SK-N-SH treated with all-trans-retinoic acid at 6 μM for 48 hours (cell line): ENCODE measurements around the gene REPS2.

Experiments used
- ATAC-seq: fragments of 200-7000 bp; cut with Tn5 transposase; 3 replicates; pipeline ENCODE4 v1.9.1; 2020; ENCODE audit warnings: mild to moderate bottlenecking, moderate library complexity
- ARNTL ChIP-seq: fragments of 450-650 bp; formaldehyde crosslinking; IDR thresholded peaks from 2 replicates; pipeline ENCODE4 v1.5.0; 2020; ENCODE audit warnings: low read depth, mild to moderate bottlenecking, moderate library complexity, borderline replicate concordance
- BACH2 ChIP-seq: fragments of 250-450 bp; sonication (Bioruptor Pico); IDR thresholded peaks from 2 replicates; pipeline ENCODE4 v1.9.0; 2021; ENCODE audit warnings: mild to moderate bottlenecking, borderline replicate concordance
- CREB5 ChIP-seq: fragments of 250-450 bp; sonication (Bioruptor Pico); IDR thresholded peaks from 2 replicates; pipeline ENCODE4 v1.5.1; 2020; ENCODE audit warnings: low read depth, mild to moderate bottlenecking, moderate library complexity
- CSDC2 ChIP-seq: fragments of 250-450 bp; sonication (Bioruptor Pico); IDR thresholded peaks from 2 replicates; pipeline ENCODE4 v1.5.0; 2020; ENCODE audit warnings: mild to moderate bottlenecking, moderate library complexity
- ESRRG ChIP-seq: fragments of 250-450 bp; sonication (Bioruptor Pico); IDR thresholded peaks from 2 replicates; pipeline ENCODE4 v1.6.1; 2021; ENCODE audit warnings: mild to moderate bottlenecking
- GLIS3 ChIP-seq: fragments of 250-450 bp; sonication (Bioruptor Pico); IDR thresholded peaks from 2 replicates; pipeline ENCODE4 v1.5.0; 2020; ENCODE audit warnings: mild to moderate bottlenecking, moderate library complexity
- ISL1 ChIP-seq: fragments of 250-450 bp; sonication (Bioruptor Pico); IDR thresholded peaks from 2 replicates; pipeline ENCODE4 v2.1.2; 2022; ENCODE audit warnings: mild to moderate bottlenecking, moderate library complexity
- OSR1 ChIP-seq: fragments of 250-450 bp; sonication (Bioruptor Pico); IDR thresholded peaks from 2 replicates; pipeline ENCODE4 v1.8.0; 2022; ENCODE audit warnings: moderate library complexity, mild to moderate bottlenecking, inconsistent platforms
- PATZ1 ChIP-seq: fragments of 250-450 bp; sonication (Bioruptor Pico); IDR thresholded peaks from 2 replicates; pipeline ENCODE4 v1.8.0; 2020; ENCODE audit warnings: mild to moderate bottlenecking, moderate library complexity, borderline replicate concordance
- PPARA ChIP-seq: fragments of 250-450 bp; sonication (Bioruptor Pico); IDR thresholded peaks from 2 replicates; pipeline ENCODE4 v1.5.0; 2020; ENCODE audit warnings: mild to moderate bottlenecking, borderline replicate concordance
- RARB ChIP-seq: fragments of 250-450 bp; sonication (Bioruptor Pico); IDR thresholded peaks from 2 replicates; pipeline ENCODE4 v1.8.0; 2021; ENCODE audit warnings: mild to moderate bottlenecking, moderate library complexity
- SNAI2 ChIP-seq: fragments of 250-450 bp; sonication (Bioruptor Pico); IDR thresholded peaks from 2 replicates; pipeline ENCODE4 v1.5.0; 2020; ENCODE audit warnings: mild to moderate bottlenecking, moderate library complexity
- TOX ChIP-seq: fragments of 250-450 bp; sonication (Bioruptor Pico); IDR thresholded peaks from 2 replicates; pipeline ENCODE4 v1.8.0; 2021; ENCODE audit warnings: mild to moderate bottlenecking, moderate library complexity, borderline replicate concordance
- ZC3H10 ChIP-seq: fragments of 250-450 bp; sonication (Bioruptor Pico); IDR thresholded peaks from 2 replicates; pipeline ENCODE4 v1.5.1; 2021; ENCODE audit warnings: mild to moderate bottlenecking, moderate library complexity
- ZFP3 ChIP-seq: fragments of 250-450 bp; sonication (Bioruptor Pico); IDR thresholded peaks from 2 replicates; pipeline ENCODE4 v1.5.0; 2020; ENCODE audit warnings: mild to moderate bottlenecking, moderate library complexity
- ZFP30 ChIP-seq: fragments of 450-650 bp; formaldehyde crosslinking; IDR thresholded peaks from 2 replicates; pipeline ENCODE4 v1.5.0; 2022; ENCODE audit warnings: mild to moderate bottlenecking, moderate library complexity
- ZNF565 ChIP-seq: fragments of 450-650 bp; formaldehyde crosslinking; conservative IDR thresholded peaks from 2 replicates; pipeline ENCODE4 v1.5.0; 2020; ENCODE audit warnings: low read depth, mild to moderate bottlenecking, moderate library complexity
- ZNF70 ChIP-seq: fragments of 450-650 bp; formaldehyde crosslinking; IDR thresholded peaks from 2 replicates; pipeline ENCODE4 v1.5.0; 2020; ENCODE audit warnings: mild to moderate bottlenecking, moderate library complexity
- ZNF8 ChIP-seq: fragments of 450-650 bp; formaldehyde crosslinking; IDR thresholded peaks from 2 replicates; pipeline ENCODE4 v1.5.0; 2020; ENCODE audit warnings: mild to moderate bottlenecking, moderate library complexity
- TF ChIP-seq, protein P1 (sequence below): fragments of 250-450 bp; sonication (Bioruptor Pico); IDR thresholded peaks from 2 replicates; pipeline ENCODE4 v1.5.0; 2020; ENCODE audit warnings: mild to moderate bottlenecking, moderate library complexity
- TF ChIP-seq, protein P2 (sequence below): fragments of 250-450 bp; sonication (Bioruptor Pico); IDR thresholded peaks from 2 replicates; pipeline ENCODE4 v1.5.1; 2021; ENCODE audit warnings: mild to moderate bottlenecking, moderate library complexity

The REPS2 gene

GRCh38 chrX:17174671-17175070, 228.2 kb downstream of the REPS2 start:
- ATAC-seq, result no peak
- TF ChIP-seq PPARA (CRISPR knock-in tag) (no peak), PATZ1 (no peak), OSR1 (CRISPR knock-in tag) (no peak), ZNF565 (CRISPR knock-in tag) (no peak), RARB (no peak), GLIS3 (CRISPR knock-in tag) (no peak), ZFP30 (CRISPR knock-in tag) (no peak), ZFP3 (CRISPR knock-in tag) (no peak), ZNF8 (no peak)
- TF ChIP-seq, protein P1, sequence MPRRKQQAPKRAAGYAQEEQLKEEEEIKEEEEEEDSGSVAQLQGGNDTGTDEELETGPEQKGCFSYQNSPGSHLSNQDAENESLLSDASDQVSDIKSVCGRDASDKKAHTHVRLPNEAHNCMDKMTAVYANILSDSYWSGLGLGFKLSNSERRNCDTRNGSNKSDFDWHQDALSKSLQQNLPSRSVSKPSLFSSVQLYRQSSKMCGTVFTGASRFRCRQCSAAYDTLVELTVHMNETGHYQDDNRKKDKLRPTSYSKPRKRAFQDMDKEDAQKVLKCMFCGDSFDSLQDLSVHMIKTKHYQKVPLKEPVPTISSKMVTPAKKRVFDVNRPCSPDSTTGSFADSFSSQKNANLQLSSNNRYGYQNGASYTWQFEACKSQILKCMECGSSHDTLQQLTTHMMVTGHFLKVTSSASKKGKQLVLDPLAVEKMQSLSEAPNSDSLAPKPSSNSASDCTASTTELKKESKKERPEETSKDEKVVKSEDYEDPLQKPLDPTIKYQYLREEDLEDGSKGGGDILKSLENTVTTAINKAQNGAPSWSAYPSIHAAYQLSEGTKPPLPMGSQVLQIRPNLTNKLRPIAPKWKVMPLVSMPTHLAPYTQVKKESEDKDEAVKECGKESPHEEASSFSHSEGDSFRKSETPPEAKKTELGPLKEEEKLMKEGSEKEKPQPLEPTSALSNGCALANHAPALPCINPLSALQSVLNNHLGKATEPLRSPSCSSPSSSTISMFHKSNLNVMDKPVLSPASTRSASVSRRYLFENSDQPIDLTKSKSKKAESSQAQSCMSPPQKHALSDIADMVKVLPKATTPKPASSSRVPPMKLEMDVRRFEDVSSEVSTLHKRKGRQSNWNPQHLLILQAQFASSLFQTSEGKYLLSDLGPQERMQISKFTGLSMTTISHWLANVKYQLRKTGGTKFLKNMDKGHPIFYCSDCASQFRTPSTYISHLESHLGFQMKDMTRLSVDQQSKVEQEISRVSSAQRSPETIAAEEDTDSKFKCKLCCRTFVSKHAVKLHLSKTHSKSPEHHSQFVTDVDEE (CRISPR knock-in tag), result no peak
- TF ChIP-seq, all 23 proteins: peak for 0

DNA sequence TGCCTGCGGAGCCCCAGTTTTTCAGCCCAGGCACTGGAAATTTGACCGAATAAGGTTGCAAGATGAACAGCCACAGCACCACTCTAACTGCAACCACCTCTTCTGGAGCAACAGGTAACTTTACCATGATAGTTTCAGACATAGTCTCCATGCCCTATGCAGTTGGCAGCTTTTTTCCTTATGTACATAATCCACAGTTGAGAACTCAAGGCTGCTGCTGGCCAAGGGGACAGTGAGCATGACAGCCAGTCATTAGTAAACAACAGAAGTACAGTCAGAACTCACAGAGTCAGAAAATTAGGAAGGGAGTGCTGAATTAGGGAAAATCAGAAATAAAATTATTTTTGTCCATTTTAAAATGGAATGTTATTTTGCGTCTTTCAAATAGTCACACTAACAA, 235.9 kb downstream of the REPS2 start:
- ATAC-seq, result no peak
- TF ChIP-seq, protein P2, sequence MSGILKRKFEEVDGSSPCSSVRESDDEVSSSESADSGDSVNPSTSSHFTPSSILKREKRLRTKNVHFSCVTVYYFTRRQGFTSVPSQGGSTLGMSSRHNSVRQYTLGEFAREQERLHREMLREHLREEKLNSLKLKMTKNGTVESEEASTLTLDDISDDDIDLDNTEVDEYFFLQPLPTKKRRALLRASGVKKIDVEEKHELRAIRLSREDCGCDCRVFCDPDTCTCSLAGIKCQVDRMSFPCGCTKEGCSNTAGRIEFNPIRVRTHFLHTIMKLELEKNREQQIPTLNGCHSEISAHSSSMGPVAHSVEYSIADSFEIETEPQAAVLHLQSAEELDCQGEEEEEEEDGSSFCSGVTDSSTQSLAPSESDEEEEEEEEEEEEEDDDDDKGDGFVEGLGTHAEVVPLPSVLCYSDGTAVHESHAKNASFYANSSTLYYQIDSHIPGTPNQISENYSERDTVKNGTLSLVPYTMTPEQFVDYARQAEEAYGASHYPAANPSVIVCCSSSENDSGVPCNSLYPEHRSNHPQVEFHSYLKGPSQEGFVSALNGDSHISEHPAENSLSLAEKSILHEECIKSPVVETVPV (CRISPR knock-in tag), result no peak
- no peak for TF ChIP-seq PPARA (CRISPR knock-in tag)

- ATAC-seq, result no peak
- TF ChIP-seq SNAI2 (CRISPR knock-in tag), result no peak
- no peak for TF ChIP-seq ZNF70 (CRISPR knock-in tag)
- no peak for TF ChIP-seq ESRRG (CRISPR knock-in tag)
- TF ChIP-seq ZFP30 (CRISPR knock-in tag), result no peak
- TF ChIP-seq BACH2 (CRISPR knock-in tag), result no peak
- TF ChIP-seq TOX (CRISPR knock-in tag), result no peak
- no peak for TF ChIP-seq OSR1 (CRISPR knock-in tag)
- no peak for TF ChIP-seq RARB
Measured at GRCh38 chrX:17183566-17183965, 237.1 kb downstream of the REPS2 start.

- ATAC-seq, result peak; percentile 46
- TF ChIP-seq CREB5 (CRISPR knock-in tag) (no peak), CSDC2 (no peak), ZNF8 (no peak), ISL1 (CRISPR knock-in tag) (no peak), ZFP3 (CRISPR knock-in tag) (no peak), ZC3H10 (CRISPR knock-in tag) (no peak), ARNTL (CRISPR knock-in tag) (no peak), PATZ1 (no peak), TOX (CRISPR knock-in tag) (no peak), ZFP30 (CRISPR knock-in tag) (no peak), OSR1 (CRISPR knock-in tag) (no peak)
- TF ChIP-seq, protein P1 (CRISPR knock-in tag), result no peak
- TF ChIP-seq, protein P2 (CRISPR knock-in tag), result no peak
Measured at GRCh38 chrX:17185431-17185830, 239.0 kb downstream of the REPS2 start.
